Measurements from ENCODE around the gene RELCH. TPM values are rescaled to one million over a fixed set of nuclear protein-coding genes. Genes with fewer than 3 reads are reported as not detected.

The RELCH gene
- total RNA-seq, 4 donors from 2014 or later = 46.7 to 77.9 (median 55.0) TPM

GRCh38 chr18:62183578-62184195 is 3.4 kb upstream of the RELCH start:
- 4 to 6% methylated on average over 2 of the region's 2 CpGs for WGBS, 2 donors
- intact Hi-C loops (cut with DNase I; ENCODE audit: low total_unique reads) = loop anchor here (10.0 kb wide), 1 partner anchor 61 kb away; no protein-coding TSS in a partner anchor
- H3K4me3 ChIP-seq (ENCODE audit: low read depth, poor library complexity, severe bottlenecking) = no peak overlapping the region
- TF ChIP-seq POLR2A (IDR thresholded peaks at IDR 0.05) = no peak
- TF ChIP-seq, protein P1, sequence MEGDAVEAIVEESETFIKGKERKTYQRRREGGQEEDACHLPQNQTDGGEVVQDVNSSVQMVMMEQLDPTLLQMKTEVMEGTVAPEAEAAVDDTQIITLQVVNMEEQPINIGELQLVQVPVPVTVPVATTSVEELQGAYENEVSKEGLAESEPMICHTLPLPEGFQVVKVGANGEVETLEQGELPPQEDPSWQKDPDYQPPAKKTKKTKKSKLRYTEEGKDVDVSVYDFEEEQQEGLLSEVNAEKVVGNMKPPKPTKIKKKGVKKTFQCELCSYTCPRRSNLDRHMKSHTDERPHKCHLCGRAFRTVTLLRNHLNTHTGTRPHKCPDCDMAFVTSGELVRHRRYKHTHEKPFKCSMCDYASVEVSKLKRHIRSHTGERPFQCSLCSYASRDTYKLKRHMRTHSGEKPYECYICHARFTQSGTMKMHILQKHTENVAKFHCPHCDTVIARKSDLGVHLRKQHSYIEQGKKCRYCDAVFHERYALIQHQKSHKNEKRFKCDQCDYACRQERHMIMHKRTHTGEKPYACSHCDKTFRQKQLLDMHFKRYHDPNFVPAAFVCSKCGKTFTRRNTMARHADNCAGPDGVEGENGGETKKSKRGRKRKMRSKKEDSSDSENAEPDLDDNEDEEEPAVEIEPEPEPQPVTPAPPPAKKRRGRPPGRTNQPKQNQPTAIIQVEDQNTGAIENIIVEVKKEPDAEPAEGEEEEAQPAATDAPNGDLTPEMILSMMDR (IDR thresholded peaks at IDR 0.05) = peak in 2 of 3 donors; percentile 70 to 91
- DNase-seq (ENCODE audit: low spot score in 2 of 2) = no peak

GRCh38 chr18:62186499-62186773 is 619 bp upstream of the RELCH start:
- TF ChIP-seq, protein P1 (IDR thresholded peaks at IDR 0.05) = no peak
- no peak for TF ChIP-seq POLR2A (IDR thresholded peaks at IDR 0.05)
- 0 to 1% methylated on average over 12 of the region's 12 CpGs for WGBS, 2 donors
- intact Hi-C loops (cut with DNase I; ENCODE audit: low total_unique reads) = loop anchor here (10.0 kb wide), 1 partner anchor 58 kb away; no protein-coding TSS in a partner anchor
- DNase-seq (ENCODE audit: low spot score in 2 of 2) = no peak
- peak overlapping the region; percentile 100 for H3K4me3 ChIP-seq (ENCODE audit: low read depth, poor library complexity, severe bottlenecking)

DNA sequence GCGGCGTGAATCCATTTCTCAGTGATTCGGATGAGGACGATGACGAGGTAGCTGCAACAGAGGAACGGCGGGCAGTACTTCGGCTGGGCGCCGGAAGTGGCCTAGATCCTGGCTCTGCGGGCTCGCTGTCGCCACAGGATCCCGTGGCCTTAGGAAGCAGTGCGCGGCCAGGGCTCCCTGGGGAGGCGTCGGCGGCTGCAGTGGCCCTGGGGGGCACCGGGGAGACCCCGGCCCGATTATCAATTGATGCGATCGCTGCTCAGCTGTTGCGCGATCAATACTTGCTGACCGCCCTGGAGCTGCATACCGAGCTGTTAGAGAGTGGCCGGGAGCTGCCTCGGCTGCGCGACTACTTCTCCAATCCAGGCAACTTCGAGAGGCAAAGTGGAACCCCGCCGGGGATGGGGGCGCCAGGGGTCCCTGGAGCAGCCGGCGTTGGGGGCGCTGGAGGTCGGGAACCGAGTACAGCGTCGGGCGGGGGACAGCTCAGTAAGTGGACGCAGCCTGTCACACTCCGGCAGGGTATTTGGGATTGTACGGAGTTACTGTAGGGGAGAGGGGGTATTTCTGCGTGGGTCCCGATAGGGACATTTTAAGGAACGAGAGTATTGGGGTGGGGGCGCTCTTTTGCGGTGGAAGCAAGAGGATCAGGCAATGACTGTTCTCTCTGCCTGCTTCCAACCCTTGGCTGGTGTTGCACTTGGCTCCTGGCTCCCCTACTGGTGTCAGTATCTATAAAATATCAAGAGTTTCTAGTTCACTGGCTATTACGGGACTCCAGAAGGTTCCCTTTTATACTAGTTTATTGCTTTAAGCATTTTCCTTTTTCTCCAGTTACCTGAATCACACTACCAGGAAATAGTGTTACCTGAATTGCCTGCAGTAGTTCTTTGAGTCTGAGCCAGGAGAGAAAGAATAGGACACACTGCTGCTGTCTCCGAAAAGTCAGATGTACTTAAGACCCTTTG is 772 bp downstream of the RELCH start:
- TF ChIP-seq POLR2A (IDR thresholded peaks at IDR 0.05) = no peak
- TF ChIP-seq, protein P1 (IDR thresholded peaks at IDR 0.05) = no peak
- intact Hi-C loops (cut with DNase I; ENCODE audit: low total_unique reads) = loop anchor here (10.0 kb wide), 1 partner anchor 57 kb away; no protein-coding TSS in a partner anchor
- DNase-seq (ENCODE audit: low spot score in 2 of 2) = peak; percentile 21 to 89
- 1% methylated on average over 23 to 46 of the region's 54 CpGs for WGBS, 2 donors
- peak overlapping the region; percentile 100 for H3K4me3 ChIP-seq (ENCODE audit: low read depth, poor library complexity, severe bottlenecking)

GRCh38 chr18:62189208-62189607 is 2.2 kb downstream of the RELCH start:
- no peak overlapping the region for H3K4me3 ChIP-seq (ENCODE audit: low read depth, poor library complexity, severe bottlenecking)
- no peak for TF ChIP-seq POLR2A (IDR thresholded peaks at IDR 0.05)
- TF ChIP-seq, protein P1 (IDR thresholded peaks at IDR 0.05) = no peak
- DNase-seq (ENCODE audit: low spot score in 2 of 2) = no peak
- intact Hi-C loops (cut with DNase I; ENCODE audit: low total_unique reads) = loop anchor here (10.0 kb wide), 1 partner anchor 56 kb away; no protein-coding TSS in a partner anchor
- WGBS, 2 donors = 22 to 34% methylated on average over 2 of the region's 2 CpGs

DNA sequence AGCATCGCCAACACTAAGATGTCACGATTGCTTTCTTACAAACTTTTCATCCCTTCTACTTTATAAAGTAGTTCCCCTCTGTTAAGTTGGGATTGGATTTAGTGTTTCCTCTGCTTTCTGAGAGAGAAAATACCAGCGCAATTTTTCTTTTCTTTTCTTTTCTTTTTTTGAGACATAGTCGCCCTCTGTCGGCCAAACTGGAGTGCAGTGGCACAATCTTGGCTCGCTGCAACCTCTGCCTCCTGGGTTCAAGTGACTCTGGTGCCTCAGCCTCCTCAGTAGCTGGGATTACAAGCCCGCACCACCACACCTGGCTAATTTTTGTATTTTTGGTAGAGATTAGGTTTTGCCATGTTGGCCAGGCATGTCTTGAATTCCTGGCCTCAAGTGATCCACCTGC is 9.0 kb downstream of the RELCH start:
- WGBS, 2 donors = 92 to 93% methylated on average over 7 of the region's 7 CpGs

More for the DNA sequence above, 9.0 kb downstream of the RELCH start:
- intact Hi-C loops (cut with DNase I; ENCODE audit: low total_unique reads) = no loop called here
- H3K4me3 ChIP-seq (ENCODE audit: low read depth, poor library complexity, severe bottlenecking) = no peak overlapping the region
- TF ChIP-seq, protein P1 (IDR thresholded peaks at IDR 0.05) = no peak
- no peak for TF ChIP-seq POLR2A (IDR thresholded peaks at IDR 0.05)
- DNase-seq (ENCODE audit: low spot score in 2 of 2) = no peak

Measured in lower leg skin (tissue), 4 donors.